GM18909 (cell line): Measurements from ENCODE around the gene CFAP251.
"Not testable (repeated sequence)": the region's sequence is repeated elsewhere in the genome, so short reads cannot be mapped to it uniquely, and the experiment has no call there.

Source experiments
- ATAC-seq: cut with Tn5 transposase; IDR thresholded peaks from one replicate; pipeline ENCODE4 v1.9.1; 2021; ENCODE audit warnings: mild to moderate bottlenecking; ENCODE audit not compliant: unreplicated experiment, poor library complexity

Gene CFAP251

DNA sequence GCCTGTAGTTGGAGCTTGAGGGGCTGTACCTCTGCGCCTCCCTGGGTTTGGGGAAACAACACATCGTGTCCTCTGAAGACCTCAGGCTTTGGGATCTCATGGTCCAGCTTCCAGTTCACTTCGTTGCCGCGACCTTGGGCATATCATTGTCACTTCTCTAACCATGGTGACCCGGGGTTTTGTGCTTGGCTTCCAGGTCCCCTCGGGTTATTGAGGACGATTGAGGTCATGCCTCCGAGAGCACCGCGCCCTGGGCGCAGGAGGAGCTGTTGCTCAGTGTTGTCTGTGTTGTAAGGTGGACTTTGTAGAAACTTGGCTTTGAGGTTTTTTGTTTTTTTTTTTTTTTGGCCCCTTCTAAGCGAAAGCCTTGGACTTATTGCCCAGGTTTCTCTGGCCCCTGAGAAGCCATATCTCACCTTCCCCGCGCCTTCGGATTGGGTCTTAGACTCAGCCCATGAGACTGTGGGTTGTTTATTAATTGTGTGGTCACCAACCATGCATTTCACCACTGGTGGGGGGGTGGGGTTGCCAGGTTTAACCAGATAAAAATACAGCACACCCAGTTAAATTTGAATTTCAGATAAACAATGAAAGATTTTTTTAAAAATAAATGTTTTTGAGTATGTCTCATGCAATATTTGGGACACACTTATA lies 105.9 kb downstream of the CFAP251 start:
- ATAC-seq = peak; percentile 45

DNA sequence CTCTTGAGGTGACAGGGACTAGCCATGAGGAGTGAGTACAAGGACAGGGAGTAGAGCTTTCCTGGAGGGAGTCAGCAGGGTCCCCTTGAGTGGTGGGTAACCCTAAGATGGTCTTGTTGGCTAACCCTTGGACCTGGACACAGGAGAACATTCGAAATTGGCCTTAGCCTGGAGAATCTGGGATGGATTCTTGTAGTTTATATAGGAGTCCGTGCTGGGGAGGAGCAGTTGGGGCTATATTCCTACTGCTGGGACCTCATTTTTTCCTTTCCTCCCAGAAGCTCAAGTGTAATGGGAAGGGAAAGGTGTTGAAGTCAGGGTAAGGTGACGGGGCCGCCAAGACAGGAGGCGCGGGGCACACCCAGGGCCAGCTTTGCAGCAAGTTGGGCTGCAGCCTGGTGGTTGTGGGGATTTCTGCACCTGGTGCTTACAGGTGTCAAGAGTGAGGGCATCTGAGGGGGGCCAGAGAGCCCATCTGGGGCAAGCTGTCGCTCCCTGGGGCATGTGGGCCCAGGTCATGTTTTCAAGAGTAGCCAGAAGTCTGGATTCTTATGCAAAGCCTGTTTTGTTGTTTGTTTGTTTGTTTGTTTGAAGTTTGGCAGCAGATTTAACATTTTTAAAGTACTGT lies 108.4 kb downstream of the CFAP251 start:
- ATAC-seq = no peak

DNA sequence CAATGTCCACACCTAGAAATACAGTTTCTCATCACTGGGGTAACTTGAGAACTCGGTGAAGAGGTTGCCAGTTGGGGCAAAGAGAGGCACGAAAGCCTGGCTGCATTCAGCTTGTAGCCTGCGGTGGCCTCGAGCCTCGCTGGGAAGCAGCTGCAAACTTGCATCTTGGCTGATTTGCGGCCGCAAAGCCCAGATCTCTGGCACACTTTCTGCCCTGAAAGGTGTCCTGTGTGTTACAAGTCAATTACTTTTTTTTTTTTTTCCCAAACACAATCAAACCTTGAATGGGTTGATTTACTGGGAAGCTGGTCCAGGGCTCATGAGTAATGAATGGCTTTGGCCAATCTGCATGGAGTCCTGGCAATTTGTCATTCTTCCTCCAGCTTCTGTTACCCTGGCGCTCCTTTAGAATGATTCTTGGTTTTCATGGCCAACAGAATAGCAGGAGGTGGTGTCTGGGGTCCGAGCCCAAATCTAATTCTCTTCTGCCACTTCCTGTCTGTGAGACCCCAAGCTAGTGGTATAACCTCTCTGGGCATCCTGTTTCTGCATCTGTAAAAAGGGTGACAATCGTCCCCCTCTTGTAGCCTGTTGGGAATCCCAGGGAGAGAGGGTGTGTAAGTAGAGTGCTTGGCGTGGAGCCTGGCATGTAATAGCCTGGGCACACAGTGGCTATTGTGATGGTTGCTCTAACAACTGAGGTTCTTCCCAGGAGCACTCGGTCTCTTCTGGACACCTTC lies 109.9 kb downstream of the CFAP251 start:
- no peak for ATAC-seq

- no peak for ATAC-seq
Observed at GRCh38 chr12:122028905-122029560, 110.6 kb downstream of the CFAP251 start.

GRCh38 chr12:122029620-122030423 lies 111.4 kb downstream of the CFAP251 start:
- no peak for ATAC-seq

DNA sequence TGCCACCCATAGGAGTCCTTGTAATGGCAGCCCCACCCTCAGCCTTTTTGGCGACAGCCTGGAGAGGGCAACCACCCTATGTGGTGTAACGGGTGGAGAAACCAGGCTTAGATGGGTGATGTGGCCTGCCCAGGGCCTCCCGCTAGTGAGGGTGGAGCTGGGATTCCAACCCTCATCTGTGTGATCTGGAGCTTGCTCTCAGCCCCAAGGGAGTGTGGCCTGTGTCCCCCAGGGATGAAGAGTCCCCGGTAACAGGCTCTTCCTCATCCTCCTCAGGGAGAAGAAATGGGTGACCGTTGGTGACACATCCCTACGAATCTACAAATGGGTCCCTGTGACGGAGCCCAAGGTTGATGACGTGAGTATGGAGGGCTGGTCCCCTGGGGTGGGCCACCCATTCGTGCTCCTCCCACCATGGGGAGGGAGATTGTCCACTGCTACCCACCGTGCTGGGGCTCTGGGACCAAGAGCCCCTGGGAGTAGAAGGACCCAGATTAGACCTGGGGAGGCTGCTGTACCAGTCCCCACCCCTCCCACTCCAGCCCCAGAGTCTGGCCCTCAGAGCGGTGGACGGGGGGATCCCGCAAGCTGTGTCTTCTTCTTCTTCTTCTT lies 112.1 kb downstream of the CFAP251 start:
- no peak for ATAC-seq

- ATAC-seq = no peak
Observed at GRCh38 chr12:122031342-122032216, 113.2 kb downstream of the CFAP251 start.

DNA sequence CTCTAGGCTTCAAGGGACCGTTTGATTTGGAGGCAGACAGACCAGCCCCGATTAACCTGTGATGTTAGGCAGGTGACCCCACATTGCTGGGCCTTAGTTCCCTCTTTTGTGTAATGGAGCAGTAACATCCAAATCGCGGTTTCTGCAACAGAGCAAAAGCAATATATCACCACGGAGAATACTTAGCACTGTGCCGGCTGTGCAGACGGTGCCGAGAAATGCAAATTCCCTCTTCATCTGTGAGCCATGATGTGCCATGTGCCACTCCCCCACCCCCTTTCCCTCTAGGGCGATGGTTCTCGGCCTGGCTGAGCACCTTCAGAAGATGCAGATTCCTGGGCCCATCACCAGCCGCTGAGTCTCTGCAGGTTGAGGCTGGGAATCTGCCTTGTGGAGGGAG lies 114.2 kb downstream of the CFAP251 start:
- no peak for ATAC-seq

DNA sequence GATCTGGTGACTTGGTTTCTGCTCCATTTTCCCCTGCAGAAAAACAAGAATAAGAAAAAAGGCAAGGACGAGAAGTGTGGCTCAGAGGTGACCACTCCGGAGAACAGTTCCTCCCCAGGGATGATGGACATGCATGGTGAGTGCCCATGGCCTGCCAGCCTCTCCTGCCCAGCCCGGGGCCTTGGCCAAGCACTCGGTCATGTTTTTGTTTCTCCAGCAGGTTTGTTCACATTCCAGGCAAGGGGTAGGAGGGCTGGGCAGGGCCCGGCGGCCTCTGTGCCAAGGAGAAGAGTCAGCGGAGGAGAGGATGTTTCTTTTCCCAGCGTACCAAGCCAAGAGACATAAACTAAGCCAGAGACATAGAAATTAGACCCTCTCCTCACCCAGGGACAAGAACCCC lies 116.9 kb downstream of the CFAP251 start:
- ATAC-seq = no peak

- no peak for ATAC-seq
Observed at GRCh38 chr12:122036153-122036552, 117.8 kb downstream of the CFAP251 start.

DNA sequence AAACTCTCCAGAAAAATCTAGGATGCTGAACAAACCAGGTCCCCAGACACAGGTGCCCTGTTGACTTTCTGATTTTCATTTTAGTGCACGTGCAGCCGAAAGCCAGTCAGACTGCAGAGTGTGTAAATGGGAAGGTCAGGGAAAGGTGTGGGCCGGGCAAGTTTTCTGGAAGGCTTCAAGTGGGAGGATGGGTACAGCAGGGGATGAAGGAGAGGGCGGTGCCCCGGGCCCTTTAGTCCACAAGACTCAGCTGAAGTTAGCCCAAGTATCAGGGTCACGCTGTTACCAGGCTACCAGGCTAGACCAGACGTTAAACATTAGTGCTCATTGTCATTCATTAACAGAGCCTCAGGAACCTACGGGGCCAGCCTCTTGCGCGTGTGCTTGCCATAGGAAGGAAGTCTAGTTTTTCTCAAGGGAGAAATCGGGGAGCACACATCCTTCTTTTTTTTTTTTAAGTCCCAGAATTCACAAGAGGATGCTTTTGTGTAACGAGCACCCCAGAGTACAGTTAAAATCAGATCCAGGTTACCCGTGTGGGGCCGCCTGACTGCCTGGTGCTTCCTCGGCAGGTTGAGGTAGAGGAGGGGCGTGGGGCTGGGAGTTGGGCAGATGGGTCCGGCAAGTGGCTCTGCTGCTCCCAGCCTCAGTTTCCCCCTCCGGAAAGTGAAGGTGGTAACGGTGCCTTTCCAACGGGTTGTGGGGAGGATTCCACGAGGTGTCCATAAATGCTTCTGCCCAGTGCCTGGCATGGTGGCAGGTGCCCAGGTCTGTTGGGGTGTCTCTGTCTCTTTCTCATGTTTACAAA lies 122.4 kb downstream of the CFAP251 start:
- ATAC-seq = no peak

- not testable (repeated sequence) for ATAC-seq
Observed at GRCh38 chr12:122041458-122041857, 123.1 kb downstream of the CFAP251 start.

- no peak for ATAC-seq
Observed at GRCh38 chr12:122042910-122043309, 124.5 kb downstream of the CFAP251 start.

DNA sequence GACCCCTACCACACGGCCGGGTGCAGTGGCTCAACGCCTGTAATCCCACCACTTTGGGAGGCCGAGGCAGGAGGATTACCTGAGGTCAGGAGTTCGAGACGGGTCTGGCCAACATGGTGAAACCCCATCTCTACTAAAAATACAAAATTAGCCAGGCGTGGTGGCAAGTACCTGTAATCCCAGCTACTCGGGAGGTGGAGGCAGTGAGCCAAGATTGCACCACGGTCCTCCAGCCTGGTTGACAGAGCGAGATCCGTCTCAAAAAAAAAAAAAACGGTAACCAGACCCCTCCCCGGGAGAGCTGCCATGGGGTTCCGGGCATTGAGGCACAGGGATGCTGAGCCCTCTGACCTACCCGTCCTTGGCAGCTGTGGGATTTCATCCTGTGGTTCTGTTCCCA lies 125.1 kb downstream of the CFAP251 start:
- no peak for ATAC-seq

DNA sequence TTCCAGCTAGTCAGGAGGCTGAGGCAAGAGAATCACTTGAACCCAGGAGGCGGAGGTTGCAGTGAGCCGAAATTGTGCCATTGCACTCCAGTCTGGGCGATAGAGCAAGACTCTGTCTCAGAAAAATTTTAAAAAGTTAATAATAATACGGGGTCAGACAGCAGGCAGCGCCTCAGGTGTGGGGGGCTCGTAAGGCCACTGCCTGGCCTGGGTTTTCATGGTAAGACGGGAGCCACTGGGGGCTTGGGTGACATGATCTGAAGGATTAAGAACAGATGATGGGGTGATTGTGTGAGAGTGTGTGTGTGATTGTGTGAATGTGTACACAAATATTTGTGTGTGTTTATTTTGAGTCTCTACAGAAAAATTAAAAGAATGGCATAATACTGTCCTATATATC lies 126.9 kb downstream of the CFAP251 start:
- no peak for ATAC-seq

DNA sequence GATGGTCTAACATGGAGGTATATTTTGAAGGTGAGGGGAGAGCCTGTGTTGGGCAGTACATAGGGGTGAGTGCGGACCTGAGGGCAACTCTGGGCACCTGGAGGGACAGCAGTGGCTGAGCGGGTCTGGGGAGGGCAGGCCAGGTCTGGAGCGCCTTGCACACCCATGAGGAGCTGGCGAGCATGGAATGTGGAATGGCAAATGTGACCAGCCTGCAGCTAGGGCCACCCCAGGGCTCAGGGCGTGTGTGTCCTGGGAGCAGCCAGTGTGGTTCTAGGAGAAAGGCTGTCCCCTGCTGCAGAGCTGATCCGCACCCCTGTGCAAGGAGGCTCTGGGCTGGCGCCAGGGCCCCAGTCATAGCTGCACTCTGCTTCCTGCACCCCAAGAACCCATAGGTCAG lies 127.8 kb downstream of the CFAP251 start:
- ATAC-seq = no peak

DNA sequence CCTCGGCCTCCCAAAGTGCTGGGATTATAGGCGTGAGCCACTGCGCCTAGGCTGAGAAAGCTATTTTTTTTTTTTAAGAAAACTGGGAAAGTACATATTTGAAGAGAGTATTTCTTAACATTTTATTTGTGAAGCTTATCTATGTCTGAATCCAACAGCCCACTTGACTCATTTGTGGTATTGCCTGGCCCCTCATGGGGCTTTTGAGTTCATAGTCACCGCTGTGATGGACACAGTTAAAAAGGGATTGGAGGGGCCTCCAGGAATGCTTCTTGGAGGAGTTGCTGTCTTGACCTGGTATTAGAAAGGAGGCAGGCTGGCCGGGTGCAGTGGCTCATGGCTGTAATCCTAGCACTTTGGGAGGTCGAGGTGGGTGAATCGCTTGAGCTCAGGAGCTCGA lies 129.8 kb downstream of the CFAP251 start:
- ATAC-seq = no peak

GRCh38 chr12:122049827-122050226 lies 131.4 kb downstream of the CFAP251 start:
- ATAC-seq = no peak
